Measurements from ENCODE around the gene CDK15.

CDK15 gene

GRCh38 chr2:201915446-201915845 is 109.1 kb downstream of the CDK15 start:
- H3K27ac Mint-ChIP-seq = no peak overlapping the region
- H3K27me3 Mint-ChIP-seq = no peaks in the 10 kb centered on the region
- H3K36me3 Mint-ChIP-seq = no peaks in the 10 kb centered on the region
- no peaks in the 10 kb centered on the region for H3K4me1 Mint-ChIP-seq (ENCODE audit: low read depth)
- H3K9me3 Mint-ChIP-seq (ENCODE audit: low read depth) = no peaks in the 10 kb centered on the region
- H3K4me3 Mint-ChIP-seq = no peak overlapping the region

- no peak overlapping the region for H3K27ac Mint-ChIP-seq
- H3K4me3 Mint-ChIP-seq = no peak overlapping the region
- no peaks in the 10 kb centered on the region for H3K4me1 Mint-ChIP-seq (ENCODE audit: low read depth)
- H3K36me3 Mint-ChIP-seq = no peaks in the 10 kb centered on the region
- H3K27me3 Mint-ChIP-seq = peaks cover 1% of the 10 kb centered on the region
- no peaks in the 10 kb centered on the region for H3K9me3 Mint-ChIP-seq (ENCODE audit: low read depth)
These were observed 110.2 kb downstream of the CDK15 start for GRCh38 chr2:201916565-201916964.

GRCh38 chr2:201918616-201919307 is 112.4 kb downstream of the CDK15 start:
- Mint-ChIP-seq H3K4me3 (no peak overlapping the region), H3K4me1 (ENCODE audit: low read depth) (no peaks in the 10 kb centered on the region), H3K36me3 (no peaks in the 10 kb centered on the region), H3K27ac (no peak overlapping the region), H3K9me3 (ENCODE audit: low read depth) (no peaks in the 10 kb centered on the region), H3K27me3 (peaks cover 3% of the 10 kb centered on the region)

- H3K27me3 Mint-ChIP-seq = peaks cover 3% of the 10 kb centered on the region
- H3K36me3 Mint-ChIP-seq = no peaks in the 10 kb centered on the region
- no peak overlapping the region for H3K27ac Mint-ChIP-seq
- H3K9me3 Mint-ChIP-seq (ENCODE audit: low read depth) = no peaks in the 10 kb centered on the region
- H3K4me1 Mint-ChIP-seq (ENCODE audit: low read depth) = no peaks in the 10 kb centered on the region
- no peak overlapping the region for H3K4me3 Mint-ChIP-seq
These were observed 112.9 kb downstream of the CDK15 start for GRCh38 chr2:201919308-201919634.

GRCh38 chr2:201923436-201924328 is 117.3 kb downstream of the CDK15 start:
- no peaks in the 10 kb centered on the region for H3K36me3 Mint-ChIP-seq
- no peak overlapping the region for H3K4me3 Mint-ChIP-seq
- H3K9me3 Mint-ChIP-seq (ENCODE audit: low read depth) = no peaks in the 10 kb centered on the region
- no peak overlapping the region for H3K27ac Mint-ChIP-seq
- peaks cover 7% of the 10 kb centered on the region for H3K27me3 Mint-ChIP-seq
- no peaks in the 10 kb centered on the region for H3K4me1 Mint-ChIP-seq (ENCODE audit: low read depth)

- H3K9me3 Mint-ChIP-seq (ENCODE audit: low read depth) = no peaks in the 10 kb centered on the region
- H3K4me3 Mint-ChIP-seq = no peak overlapping the region
- H3K36me3 Mint-ChIP-seq = peaks cover 2% of the 10 kb centered on the region
- no peaks in the 10 kb centered on the region for H3K4me1 Mint-ChIP-seq (ENCODE audit: low read depth)
- H3K27me3 Mint-ChIP-seq = peaks cover 9% of the 10 kb centered on the region
- H3K27ac Mint-ChIP-seq = no peak overlapping the region
These were observed 118.1 kb downstream of the CDK15 start for GRCh38 chr2:201924453-201924852.

GRCh38 chr2:201925056-201925455 is 118.7 kb downstream of the CDK15 start:
- Mint-ChIP-seq H3K36me3 (peaks cover 2% of the 10 kb centered on the region), H3K9me3 (ENCODE audit: low read depth) (no peaks in the 10 kb centered on the region), H3K27me3 (peaks cover 9% of the 10 kb centered on the region), H3K4me1 (ENCODE audit: low read depth) (no peaks in the 10 kb centered on the region), H3K27ac (no peak overlapping the region), H3K4me3 (no peak overlapping the region)

GRCh38 chr2:201926067-201926466 is 119.7 kb downstream of the CDK15 start:
- no peak overlapping the region for H3K4me3 Mint-ChIP-seq
- peaks cover 2% of the 10 kb centered on the region for H3K36me3 Mint-ChIP-seq
- H3K4me1 Mint-ChIP-seq (ENCODE audit: low read depth) = no peaks in the 10 kb centered on the region
- no peak overlapping the region for H3K27ac Mint-ChIP-seq
- no peaks in the 10 kb centered on the region for H3K9me3 Mint-ChIP-seq (ENCODE audit: low read depth)
- peaks cover 8% of the 10 kb centered on the region for H3K27me3 Mint-ChIP-seq

- H3K27me3 Mint-ChIP-seq = peaks cover 8% of the 10 kb centered on the region
- H3K9me3 Mint-ChIP-seq (ENCODE audit: low read depth) = no peaks in the 10 kb centered on the region
- no peak overlapping the region for H3K4me3 Mint-ChIP-seq
- H3K27ac Mint-ChIP-seq = no peak overlapping the region
- no peaks in the 10 kb centered on the region for H3K4me1 Mint-ChIP-seq (ENCODE audit: low read depth)
- peaks cover 2% of the 10 kb centered on the region for H3K36me3 Mint-ChIP-seq
These were observed 122.0 kb downstream of the CDK15 start for GRCh38 chr2:201928363-201928762.

- Mint-ChIP-seq H3K27me3 (peaks cover 8% of the 10 kb centered on the region), H3K4me1 (ENCODE audit: low read depth) (no peaks in the 10 kb centered on the region), H3K27ac (no peak overlapping the region), H3K36me3 (peaks cover 2% of the 10 kb centered on the region), H3K9me3 (ENCODE audit: low read depth) (no peaks in the 10 kb centered on the region), H3K4me3 (no peak overlapping the region)
These were observed 123.1 kb downstream of the CDK15 start for GRCh38 chr2:201929281-201930026.

- no peaks in the 10 kb centered on the region for H3K4me1 Mint-ChIP-seq (ENCODE audit: low read depth)
- no peaks in the 10 kb centered on the region for H3K9me3 Mint-ChIP-seq (ENCODE audit: low read depth)
- H3K27ac Mint-ChIP-seq = no peak overlapping the region
- peaks cover 2% of the 10 kb centered on the region for H3K36me3 Mint-ChIP-seq
- H3K4me3 Mint-ChIP-seq = no peak overlapping the region
- peaks cover 7% of the 10 kb centered on the region for H3K27me3 Mint-ChIP-seq
These were observed 123.7 kb downstream of the CDK15 start for GRCh38 chr2:201930043-201930442.

GRCh38 chr2:201930831-201931230 is 124.5 kb downstream of the CDK15 start:
- H3K9me3 Mint-ChIP-seq (ENCODE audit: low read depth) = no peaks in the 10 kb centered on the region
- H3K4me3 Mint-ChIP-seq = no peak overlapping the region
- no peak overlapping the region for H3K27ac Mint-ChIP-seq
- no peaks in the 10 kb centered on the region for H3K4me1 Mint-ChIP-seq (ENCODE audit: low read depth)
- H3K36me3 Mint-ChIP-seq = peaks cover 2% of the 10 kb centered on the region
- H3K27me3 Mint-ChIP-seq = peaks cover 7% of the 10 kb centered on the region

- peaks cover 7% of the 10 kb centered on the region for H3K27me3 Mint-ChIP-seq
- H3K36me3 Mint-ChIP-seq = peaks cover 2% of the 10 kb centered on the region
- H3K4me3 Mint-ChIP-seq = no peak overlapping the region
- no peak overlapping the region for H3K27ac Mint-ChIP-seq
- no peaks in the 10 kb centered on the region for H3K4me1 Mint-ChIP-seq (ENCODE audit: low read depth)
- no peaks in the 10 kb centered on the region for H3K9me3 Mint-ChIP-seq (ENCODE audit: low read depth)
These were observed 125.1 kb downstream of the CDK15 start for GRCh38 chr2:201931475-201931874.

GRCh38 chr2:201931951-201932350 is 125.6 kb downstream of the CDK15 start:
- no peak overlapping the region for H3K4me3 Mint-ChIP-seq

GRCh38 chr2:201932511-201932910 is 126.2 kb downstream of the CDK15 start:
- no peaks in the 10 kb centered on the region for H3K9me3 Mint-ChIP-seq (ENCODE audit: low read depth)
- H3K27me3 Mint-ChIP-seq = peaks cover 9% of the 10 kb centered on the region

More at GRCh38 chr2:201931951-201932350, 125.6 kb downstream of the CDK15 start:
- H3K27ac Mint-ChIP-seq = no peak overlapping the region
- peaks cover 2% of the 10 kb centered on the region for H3K36me3 Mint-ChIP-seq
- no peaks in the 10 kb centered on the region for H3K9me3 Mint-ChIP-seq (ENCODE audit: low read depth)
- no peaks in the 10 kb centered on the region for H3K4me1 Mint-ChIP-seq (ENCODE audit: low read depth)
- peaks cover 7% of the 10 kb centered on the region for H3K27me3 Mint-ChIP-seq

More at GRCh38 chr2:201932511-201932910, 126.2 kb downstream of the CDK15 start:
- Mint-ChIP-seq H3K4me3 (no peak overlapping the region), H3K4me1 (ENCODE audit: low read depth) (no peaks in the 10 kb centered on the region), H3K27ac (no peak overlapping the region), H3K36me3 (peaks cover 2% of the 10 kb centered on the region)
